Amygdala (tissue), 56 donors: ENCODE data around the gene HSPA6.
"Not testable (repeated sequence)": the region's sequence is repeated elsewhere in the genome, so short reads cannot be mapped to it uniquely, and the experiment has no call there.

Experiments used
- DNase-seq, 56 donors: peaks; one replicate each; lab custom pipeline; 2025; lab: John Stamatoyannopoulos, UW

Gene HSPA6

DNA sequence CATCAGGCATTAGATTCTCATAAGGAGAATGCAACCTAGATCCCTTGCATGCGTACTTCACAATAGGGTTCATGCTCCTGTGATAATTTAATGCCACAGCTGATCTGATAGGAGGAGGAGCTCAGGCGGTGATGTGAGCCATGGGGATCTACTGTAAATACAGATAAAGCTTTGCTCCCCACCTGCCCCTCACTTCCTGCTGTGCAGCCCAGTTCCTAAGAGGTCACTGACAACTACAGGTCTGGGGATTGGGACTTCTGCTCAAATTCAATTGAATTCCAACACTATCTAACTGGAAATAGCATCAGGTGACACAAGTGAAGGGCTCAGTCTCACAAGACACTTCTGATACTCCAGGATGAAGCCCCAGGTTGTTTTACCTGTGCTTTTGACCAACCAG, 32.6 kb downstream of the HSPA6 start:
- DNase-seq = not testable (repeated sequence)

DNA sequence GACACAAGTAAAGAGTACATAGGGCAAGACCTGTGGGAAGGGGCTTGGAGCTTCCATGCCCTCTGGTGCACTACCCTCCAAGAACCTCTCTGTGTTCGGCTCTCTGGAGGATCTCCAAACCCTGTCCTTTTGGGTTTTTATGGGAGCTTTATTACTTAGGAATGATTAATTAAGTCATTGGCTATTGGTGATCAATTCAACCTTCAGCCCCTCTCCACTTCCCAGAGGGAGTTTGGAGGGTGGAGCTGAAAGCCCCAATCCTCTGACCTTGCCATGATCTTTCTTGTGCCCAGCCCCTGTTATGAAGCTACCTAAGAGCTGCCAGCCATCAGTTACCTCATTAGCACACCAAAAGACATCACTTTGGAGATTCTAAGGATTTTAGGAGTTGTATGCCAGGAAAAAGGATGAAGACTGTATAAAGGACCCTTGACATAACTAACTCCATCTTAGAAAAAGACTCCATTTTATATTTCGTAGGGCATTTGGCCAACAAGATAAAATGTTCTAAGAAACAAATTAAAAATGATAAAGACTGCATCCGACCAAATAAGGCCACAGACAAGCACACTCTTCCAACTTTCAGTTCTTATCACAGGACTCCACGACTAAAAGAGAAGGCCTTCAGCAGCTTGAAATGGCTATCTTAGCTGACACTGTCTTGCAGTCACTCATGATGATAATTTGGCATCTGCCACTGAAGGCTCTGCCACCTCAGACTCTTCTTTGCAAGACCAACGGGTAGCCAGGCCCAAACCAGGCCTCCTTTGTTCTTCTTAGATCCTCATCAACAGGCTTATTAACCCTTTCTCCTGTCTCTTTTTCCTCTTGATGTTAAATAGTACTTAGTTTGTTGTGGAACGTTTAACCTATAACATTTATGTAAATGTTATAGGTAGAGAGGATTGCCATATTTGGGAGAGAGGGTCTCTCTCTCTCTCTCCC, 33.4 kb downstream of the HSPA6 start:
- DNase-seq = not testable (repeated sequence)

DNA sequence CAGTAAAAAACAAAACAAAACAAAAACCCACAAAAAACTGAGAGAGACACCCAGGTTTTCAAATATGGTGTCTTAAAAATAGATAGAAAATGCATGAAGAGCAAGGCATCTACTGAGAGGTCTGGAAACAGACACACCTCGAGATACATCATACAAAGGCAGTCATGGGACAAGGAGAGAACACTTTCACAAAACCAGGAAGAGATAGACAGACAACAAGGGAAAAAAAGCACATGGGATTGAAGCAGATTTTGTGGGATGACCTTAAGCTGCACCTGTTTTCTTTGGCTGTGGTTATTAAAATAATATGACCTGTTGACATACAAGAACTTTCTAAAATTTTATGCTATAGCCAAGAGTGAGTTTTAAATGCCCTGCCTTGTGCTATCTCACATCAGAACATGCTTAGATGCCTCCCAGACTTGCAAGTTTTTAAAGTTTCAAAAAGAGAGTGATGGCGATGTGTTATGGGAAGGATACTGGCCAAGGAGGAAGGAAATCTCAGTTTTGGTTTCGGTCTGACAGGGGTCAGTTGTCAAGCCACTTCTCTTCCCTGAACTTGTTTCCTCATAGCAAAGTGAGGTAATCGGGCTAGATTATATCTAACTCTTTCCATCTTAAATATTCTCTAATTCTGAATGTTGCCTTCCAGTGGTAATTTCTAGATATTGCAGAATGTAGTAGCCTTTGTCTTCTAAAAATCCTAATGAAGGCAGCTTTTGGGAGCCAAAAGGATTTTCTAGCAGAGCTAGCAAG, 36.8 kb downstream of the HSPA6 start:
- peak in 3 of 56 donors; percentile 1 to 47 (median 17) for DNase-seq

DNA sequence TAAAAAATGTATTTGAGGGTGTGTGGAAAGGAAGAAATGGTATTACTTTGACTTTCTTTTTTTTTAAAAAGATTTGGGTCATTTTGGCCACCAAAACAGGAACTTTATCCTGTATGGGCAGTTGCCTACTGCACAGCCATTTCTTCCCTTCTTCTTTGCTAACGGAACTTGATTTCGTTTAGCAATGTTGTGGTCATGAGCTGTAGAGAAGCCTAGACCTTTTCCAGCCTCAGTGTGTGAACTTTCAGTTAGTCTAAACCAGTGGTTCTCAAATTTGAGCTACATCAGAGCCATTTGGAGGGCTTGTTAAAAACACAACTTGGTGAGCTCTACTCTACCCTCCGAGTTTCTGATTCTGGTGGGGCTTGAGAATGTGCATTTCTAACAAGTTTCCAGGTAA, 38.1 kb downstream of the HSPA6 start:
- not testable (repeated sequence) for DNase-seq

DNA sequence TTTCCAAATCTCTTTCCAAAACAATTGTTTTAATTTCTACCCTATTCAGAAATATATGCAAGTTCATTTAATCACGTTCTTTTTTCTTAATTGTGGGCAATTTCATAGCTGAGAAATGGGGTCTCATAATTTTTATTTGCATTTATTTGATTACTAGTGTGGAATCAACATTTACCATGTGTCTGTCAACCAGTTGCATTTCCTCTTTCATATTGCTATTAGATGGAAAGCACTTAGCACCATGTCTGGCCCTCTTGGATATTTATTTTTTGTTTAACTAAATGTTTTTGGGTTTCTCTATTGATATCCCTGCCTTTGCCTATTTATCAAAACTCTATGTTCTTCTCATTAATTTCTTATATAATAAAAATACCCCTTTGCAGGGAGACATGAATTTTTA, 39.2 kb downstream of the HSPA6 start:
- not testable (repeated sequence) for DNase-seq

DNA sequence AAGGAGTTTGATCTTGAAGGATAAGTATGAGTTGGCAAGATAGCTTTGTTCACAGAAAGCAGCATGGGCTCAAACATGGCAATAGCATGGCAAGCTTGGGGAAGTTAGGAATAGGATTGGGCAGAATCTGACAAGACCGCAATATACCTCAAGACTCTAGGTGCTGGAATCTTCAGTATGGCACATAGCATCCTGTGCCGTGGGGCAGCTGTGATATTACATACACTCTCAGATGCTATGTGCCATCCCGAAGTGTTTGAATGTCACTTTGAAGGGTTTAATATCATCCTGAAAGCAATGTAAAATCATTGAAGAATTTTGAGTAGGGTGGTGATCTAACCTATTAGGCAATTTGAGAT, 42.2 kb downstream of the HSPA6 start:
- not testable (repeated sequence) for DNase-seq

DNA sequence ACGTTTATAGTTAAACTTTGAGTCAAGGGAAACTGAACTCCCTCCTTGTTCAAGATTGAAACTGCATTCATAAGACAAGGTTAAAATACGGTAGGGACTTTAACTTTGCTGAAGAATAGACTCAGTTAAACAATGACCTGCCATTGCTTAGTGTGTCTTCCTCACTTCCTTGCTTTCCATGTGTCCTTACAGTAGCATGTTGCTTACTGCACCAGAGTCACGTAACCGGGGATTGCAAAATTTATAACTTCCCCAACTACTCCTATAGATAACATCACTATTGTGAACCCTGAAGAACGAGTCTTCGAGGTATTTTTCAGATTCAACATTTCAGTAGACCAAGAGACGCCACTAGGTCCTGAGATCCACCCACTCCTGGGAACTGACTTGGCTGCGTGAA, 47.4 kb downstream of the HSPA6 start:
- not testable (repeated sequence) for DNase-seq
